ENCODE data around the gene F2RL2.

GRCh38 chr5:76606701-76607100 lies 16.5 kb downstream of the F2RL2 start:
- TF ChIP-seq EZH2phosphoT487 (conservative IDR thresholded peaks at IDR 0.05; ENCODE audit: low read length) = no peak
- TF ChIP-seq, protein P1, sequence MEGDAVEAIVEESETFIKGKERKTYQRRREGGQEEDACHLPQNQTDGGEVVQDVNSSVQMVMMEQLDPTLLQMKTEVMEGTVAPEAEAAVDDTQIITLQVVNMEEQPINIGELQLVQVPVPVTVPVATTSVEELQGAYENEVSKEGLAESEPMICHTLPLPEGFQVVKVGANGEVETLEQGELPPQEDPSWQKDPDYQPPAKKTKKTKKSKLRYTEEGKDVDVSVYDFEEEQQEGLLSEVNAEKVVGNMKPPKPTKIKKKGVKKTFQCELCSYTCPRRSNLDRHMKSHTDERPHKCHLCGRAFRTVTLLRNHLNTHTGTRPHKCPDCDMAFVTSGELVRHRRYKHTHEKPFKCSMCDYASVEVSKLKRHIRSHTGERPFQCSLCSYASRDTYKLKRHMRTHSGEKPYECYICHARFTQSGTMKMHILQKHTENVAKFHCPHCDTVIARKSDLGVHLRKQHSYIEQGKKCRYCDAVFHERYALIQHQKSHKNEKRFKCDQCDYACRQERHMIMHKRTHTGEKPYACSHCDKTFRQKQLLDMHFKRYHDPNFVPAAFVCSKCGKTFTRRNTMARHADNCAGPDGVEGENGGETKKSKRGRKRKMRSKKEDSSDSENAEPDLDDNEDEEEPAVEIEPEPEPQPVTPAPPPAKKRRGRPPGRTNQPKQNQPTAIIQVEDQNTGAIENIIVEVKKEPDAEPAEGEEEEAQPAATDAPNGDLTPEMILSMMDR (IDR thresholded peaks at IDR 0.05; ENCODE audit: insufficient read depth, low read length, poor library complexity, severe bottlenecking) = no peak

All from SU-DHL-6 (cell line).